Left lobe of liver (tissue), 2 donors: Measurements from ENCODE around the gene RBMX2. TPM values are rescaled to one million over a fixed set of nuclear protein-coding genes. Genes with fewer than 3 reads are reported as not detected.

ENCODE experiments used
- ATAC-seq: fragments of 200-7000 bp; cut with Tn5 transposase; one replicate; pipeline ENCODE4 v1.9.1; 2020; ENCODE audit warnings: mild to moderate bottlenecking, moderate library complexity
- DNase-seq: peaks from one replicate; pipeline ENCODE4 v3.0.0-alpha.2; 2020; ENCODE audit warnings: low spot score
- total RNA-seq: library from RNA; stranded (reverse); gene quantifications from one replicate; pipeline ENCODE4 v1.2.1, GENCODE V29; 2021
- donor health status: DM: no; HTN: no; CAD: no; lungs with moderate emphysema.
- donor health status: DM: no; HTN: yes; CAD: no.

Gene RBMX2
- total RNA-seq, 1 donor from 2014 or later: 5.7 TPM

GRCh38 chrX:130444641-130445336 lies 43.0 kb downstream of the RBMX2 start:
- DNase-seq (no peak), ATAC-seq (no peak)

GRCh38 chrX:130446974-130447373 lies 45.2 kb downstream of the RBMX2 start:
- no peak for DNase-seq
- ATAC-seq: no peak

Other genes with a start within 250 kb of the RBMX2 start
- 89.5 TPM for gene AIFM1, start 236.1 kb upstream of the RBMX2 start, total RNA-seq
- gene RAB33A, start 230.0 kb upstream of the RBMX2 start, total RNA-seq: 0.15 TPM
- 1.1 TPM for gene ZNF280C, start 133.1 kb upstream of the RBMX2 start, total RNA-seq
- 2.3 TPM for gene SLC25A14, start 62.1 kb upstream of the RBMX2 start, total RNA-seq
- gene GPR119, start 16.3 kb upstream of the RBMX2 start, total RNA-seq: not detected